Activated CD4-positive, alpha-beta memory T cell treated with anti-CD3 and anti-CD28 coated beads, Interleukin-2, amount 10 ng/mL, durations not matched to agents 7 days and 5 days (primary cell): ENCODE results near the gene DYSF. TPM values are rescaled to one million over a fixed set of nuclear protein-coding genes. Genes with fewer than 3 reads are reported as not detected.
A peak's percentile ranks its signal among the peaks of the same experiment; 100 is the strongest.

Experiments used
- CTCF ChIA-PET: fragments of 350-600 bp; sonication (Branson Sonifier 250); formaldehyde crosslinking; loops from one replicate; lab custom pipeline; 2021; ENCODE audit warnings: antibody characterized with exemption, inconsistent platforms; lab: Charles Lee
- POLR2A ChIA-PET: fragments of 350-600 bp; sonication (Branson Sonifier 250); formaldehyde crosslinking; loops from one replicate; lab custom pipeline; 2021; ENCODE audit warnings: antibody characterized with exemption; lab: Charles Lee
- DNase-seq: peaks from one replicate; pipeline ENCODE4 v3.0.0-alpha.2; 2020
- H3K27ac Mint-ChIP-seq: one replicate; pipeline ENCODE4 v1.8.0; 2021; ENCODE audit warnings: mild to moderate bottlenecking, mixed read lengths
- H3K27me3 Mint-ChIP-seq: one replicate; pipeline ENCODE4 v1.8.0; 2021; ENCODE audit warnings: mixed read lengths
- H3K36me3 Mint-ChIP-seq: one replicate; pipeline ENCODE4 v1.8.0; 2021; ENCODE audit warnings: low read depth, mixed read lengths
- H3K4me1 Mint-ChIP-seq: one replicate; pipeline ENCODE4 v1.8.0; 2021; ENCODE audit warnings: mixed read lengths
- H3K4me3 Mint-ChIP-seq: one replicate; pipeline ENCODE4 v1.8.0; 2021; ENCODE audit warnings: mild to moderate bottlenecking, mixed read lengths
- H3K9me3 Mint-ChIP-seq: one replicate; pipeline ENCODE4 v1.8.0; 2021; ENCODE audit warnings: mixed read lengths
- total RNA-seq, 2 experiments: library from RNA; stranded (reverse); gene quantifications; one replicate each; pipeline ENCODE4 v1.2.3, GENCODE V29; 2021

Gene DYSF
- total RNA-seq, 2 experiments from 2014 or later = not detected

DNA sequence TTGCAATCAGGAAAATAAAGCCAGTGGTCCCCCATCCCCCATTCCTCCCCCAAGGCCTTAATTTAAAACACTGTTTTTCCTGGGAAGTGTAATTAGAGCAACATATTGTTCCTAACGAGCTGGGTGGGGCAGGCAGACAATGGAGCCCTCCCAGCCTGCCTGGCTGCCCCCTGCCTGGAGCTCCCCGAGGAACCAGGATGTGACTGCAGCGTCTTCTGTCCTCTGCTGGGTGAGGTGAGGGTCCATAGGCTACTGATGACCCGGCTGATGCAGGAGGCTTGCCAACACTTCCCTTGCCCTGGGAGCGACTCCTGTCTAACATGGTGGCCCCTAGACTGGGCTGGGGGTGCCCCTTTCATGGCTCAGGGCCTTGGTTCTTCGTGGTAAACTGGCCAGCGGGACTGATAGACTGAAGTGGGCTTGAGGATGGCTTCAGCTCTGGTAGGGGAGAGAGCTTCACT is 152.4 kb downstream of the DYSF start:
- peaks cover 11% of the 10 kb centered on the region for H3K27me3 Mint-ChIP-seq
- CTCF ChIA-PET = no interaction called here
- POLR2A ChIA-PET = no interaction called here
- no peaks in the 10 kb centered on the region for H3K36me3 Mint-ChIP-seq
- no peak overlapping the region for H3K4me3 Mint-ChIP-seq
- no peak overlapping the region for H3K27ac Mint-ChIP-seq
- no peaks in the 10 kb centered on the region for H3K9me3 Mint-ChIP-seq
- H3K4me1 Mint-ChIP-seq = peaks cover 18% of the 10 kb centered on the region
- no peak for DNase-seq

DNA sequence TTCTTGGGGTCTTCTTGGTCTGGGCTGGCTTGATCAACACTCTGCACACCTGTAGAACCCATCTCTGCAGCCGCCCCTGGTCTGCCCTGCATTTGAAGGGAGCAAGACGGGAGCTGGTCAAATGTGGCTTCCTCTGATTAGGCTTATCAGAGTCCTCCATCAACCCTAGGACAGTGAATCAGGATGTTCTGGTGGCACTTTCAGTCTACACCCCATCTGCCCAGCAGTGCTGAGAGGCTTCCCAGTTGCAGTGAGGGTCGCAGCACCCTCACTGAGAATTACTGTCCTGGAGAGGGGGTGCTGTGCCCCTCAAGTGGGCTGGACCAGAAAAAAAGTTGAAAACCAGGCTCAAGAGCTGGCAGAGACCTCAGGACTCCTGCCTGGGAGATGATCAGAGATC is 152.9 kb downstream of the DYSF start:
- H3K27ac Mint-ChIP-seq = no peak overlapping the region
- no peaks in the 10 kb centered on the region for H3K36me3 Mint-ChIP-seq
- DNase-seq = no peak
- H3K4me1 Mint-ChIP-seq = peaks cover 18% of the 10 kb centered on the region
- H3K4me3 Mint-ChIP-seq = no peak overlapping the region
- CTCF ChIA-PET = no interaction called here
- H3K27me3 Mint-ChIP-seq = peaks cover 11% of the 10 kb centered on the region
- POLR2A ChIA-PET = no interaction called here
- no peaks in the 10 kb centered on the region for H3K9me3 Mint-ChIP-seq

DNA sequence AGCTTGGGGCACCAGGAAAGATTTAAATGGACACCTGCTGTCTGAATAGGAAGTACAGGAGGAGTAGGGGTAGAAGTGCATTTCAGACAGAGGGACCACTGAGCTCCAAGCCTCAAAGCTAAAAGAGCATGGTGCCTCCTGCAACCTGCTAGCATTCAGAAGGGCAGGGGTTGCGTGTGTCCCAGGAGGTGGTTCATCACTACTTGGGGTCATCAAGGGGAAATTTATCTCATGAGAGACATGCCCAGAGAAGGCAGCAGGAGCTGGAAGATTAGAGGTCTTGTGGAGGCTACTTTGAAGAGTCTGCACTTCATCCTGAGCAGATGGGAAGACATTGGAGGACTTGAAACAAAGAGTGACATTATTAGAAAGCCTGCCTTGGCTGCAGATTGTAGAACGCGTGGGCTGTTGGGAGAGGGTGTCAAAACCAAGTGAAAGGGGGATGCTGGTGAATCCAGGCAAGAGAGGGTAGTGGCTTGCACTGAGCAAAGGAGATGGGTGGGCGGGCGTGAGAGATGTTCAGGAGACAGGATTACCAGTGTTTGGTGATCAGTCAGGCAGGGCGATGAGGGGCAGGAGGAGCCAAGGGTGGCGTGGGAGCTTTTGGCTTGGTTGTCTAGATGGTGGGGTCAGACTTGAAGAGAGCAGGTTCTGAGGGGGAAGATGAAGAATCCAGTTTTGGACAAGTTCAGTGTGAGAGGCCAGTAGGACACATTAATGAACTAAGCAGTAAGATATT is 154.0 kb downstream of the DYSF start:
- ChIA-PET CTCF (no interaction called here), POLR2A (no interaction called here)
- Mint-ChIP-seq H3K27me3 (peaks cover 9% of the 10 kb centered on the region), H3K27ac (no peak overlapping the region), H3K9me3 (no peaks in the 10 kb centered on the region), H3K36me3 (no peaks in the 10 kb centered on the region), H3K4me3 (no peak overlapping the region), H3K4me1 (peaks cover 18% of the 10 kb centered on the region)
- DNase-seq = no peak

GRCh38 chr2:71608034-71608433 is 154.7 kb downstream of the DYSF start:
- CTCF ChIA-PET = no interaction called here
- H3K27ac Mint-ChIP-seq = no peak overlapping the region
- DNase-seq = no peak
- POLR2A ChIA-PET = no interaction called here
- no peaks in the 10 kb centered on the region for H3K36me3 Mint-ChIP-seq
- H3K9me3 Mint-ChIP-seq = no peaks in the 10 kb centered on the region
- H3K4me1 Mint-ChIP-seq = peaks cover 15% of the 10 kb centered on the region
- H3K4me3 Mint-ChIP-seq = no peak overlapping the region
- peaks cover 9% of the 10 kb centered on the region for H3K27me3 Mint-ChIP-seq

DNA sequence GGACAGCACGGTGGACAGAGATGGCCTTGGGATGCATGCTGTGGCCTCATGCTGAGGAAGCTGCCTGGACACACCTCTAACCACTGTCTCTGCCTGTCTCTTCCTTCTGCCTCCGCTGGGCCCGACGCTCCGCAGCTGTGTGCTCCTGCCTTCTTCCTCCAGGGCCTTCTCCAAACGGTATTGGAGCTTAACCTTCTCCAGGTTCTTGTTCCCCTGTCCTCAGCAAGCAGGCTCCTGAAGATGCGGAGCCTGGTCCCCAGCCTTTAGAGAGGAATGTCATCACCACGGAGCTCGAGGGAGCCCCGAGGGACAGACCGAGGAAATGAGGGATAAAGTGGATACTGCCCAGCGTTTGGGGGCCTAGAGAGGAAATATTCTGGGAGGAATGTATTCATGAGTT is 155.1 kb downstream of the DYSF start:
- DNase-seq = no peak
- no peak overlapping the region for H3K4me3 Mint-ChIP-seq
- no peak overlapping the region for H3K27ac Mint-ChIP-seq
- POLR2A ChIA-PET = no interaction called here
- peaks cover 11% of the 10 kb centered on the region for H3K4me1 Mint-ChIP-seq
- peaks cover 9% of the 10 kb centered on the region for H3K27me3 Mint-ChIP-seq
- no peaks in the 10 kb centered on the region for H3K36me3 Mint-ChIP-seq
- CTCF ChIA-PET = no interaction called here
- no peaks in the 10 kb centered on the region for H3K9me3 Mint-ChIP-seq

DNA sequence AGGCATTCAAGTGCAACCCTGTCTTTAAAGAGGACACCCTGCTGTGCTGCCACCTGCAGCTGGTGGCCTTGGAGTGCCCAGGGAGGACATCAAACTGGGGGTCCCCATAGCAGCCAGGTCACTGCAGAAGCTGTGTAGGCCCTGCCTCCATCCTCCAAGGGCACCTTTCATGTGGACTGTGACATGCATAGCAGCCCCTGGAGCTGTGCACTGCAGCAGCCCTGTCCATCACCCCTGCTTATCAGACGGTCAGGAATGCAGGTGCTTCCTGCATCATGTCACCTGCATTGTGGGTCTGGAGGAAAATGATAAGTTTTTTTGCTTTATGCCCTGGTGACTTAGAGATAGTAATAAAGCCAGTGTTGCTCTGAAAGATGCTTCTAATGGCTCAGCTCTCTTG is 155.7 kb downstream of the DYSF start:
- Mint-ChIP-seq H3K4me1 (peaks cover 9% of the 10 kb centered on the region), H3K4me3 (no peak overlapping the region), H3K36me3 (no peaks in the 10 kb centered on the region), H3K27ac (no peak overlapping the region), H3K27me3 (peaks cover 9% of the 10 kb centered on the region), H3K9me3 (no peaks in the 10 kb centered on the region)
- POLR2A ChIA-PET = no interaction called here
- DNase-seq = no peak
- CTCF ChIA-PET = interaction anchor here (0.8 kb wide), 1 partner anchor 541 kb away, joined by 3 read pairs; no protein-coding TSS in a partner anchor

DNA sequence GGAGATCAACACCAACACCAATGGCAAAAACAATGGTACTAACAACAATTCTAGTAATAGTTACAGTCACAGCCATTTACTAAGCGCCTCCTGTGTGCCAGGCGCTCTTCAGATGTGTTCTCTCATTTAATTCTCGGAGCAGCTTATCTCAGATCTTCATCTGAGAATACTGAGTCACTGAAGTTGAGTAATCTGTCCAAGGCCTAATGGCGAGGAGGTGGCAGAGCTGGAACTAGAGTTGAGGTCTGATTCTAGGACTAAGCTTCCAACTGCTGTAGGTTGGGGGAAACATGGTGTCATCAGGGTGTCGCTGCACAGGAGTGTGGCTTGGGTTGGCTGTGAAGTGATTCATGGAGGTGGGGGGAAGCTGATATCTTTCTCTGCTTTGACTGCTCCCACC is 156.1 kb downstream of the DYSF start:
- no peaks in the 10 kb centered on the region for H3K36me3 Mint-ChIP-seq
- peak; percentile 2 for DNase-seq
- no peaks in the 10 kb centered on the region for H3K9me3 Mint-ChIP-seq
- H3K4me1 Mint-ChIP-seq = peaks cover 8% of the 10 kb centered on the region
- no peak overlapping the region for H3K4me3 Mint-ChIP-seq
- H3K27ac Mint-ChIP-seq = no peak overlapping the region
- ChIA-PET POLR2A (no interaction called here), CTCF (interaction anchor here (0.8 to 1.4 kb wide), 2 partner anchors 188 to 541 kb away, joined by 3 read pairs; no protein-coding TSS in a partner anchor)
- H3K27me3 Mint-ChIP-seq = peaks cover 9% of the 10 kb centered on the region

GRCh38 chr2:71609958-71610357 is 156.6 kb downstream of the DYSF start:
- no peak for DNase-seq
- Mint-ChIP-seq H3K36me3 (no peaks in the 10 kb centered on the region), H3K4me3 (no peak overlapping the region), H3K27me3 (peaks cover 5% of the 10 kb centered on the region), H3K27ac (no peak overlapping the region), H3K4me1 (peaks cover 3% of the 10 kb centered on the region), H3K9me3 (no peaks in the 10 kb centered on the region)
- ChIA-PET POLR2A (no interaction called here), CTCF (interaction anchor here (1.4 kb wide), 1 partner anchor 188 kb away, joined by 3 read pairs; no protein-coding TSS in a partner anchor)

DNA sequence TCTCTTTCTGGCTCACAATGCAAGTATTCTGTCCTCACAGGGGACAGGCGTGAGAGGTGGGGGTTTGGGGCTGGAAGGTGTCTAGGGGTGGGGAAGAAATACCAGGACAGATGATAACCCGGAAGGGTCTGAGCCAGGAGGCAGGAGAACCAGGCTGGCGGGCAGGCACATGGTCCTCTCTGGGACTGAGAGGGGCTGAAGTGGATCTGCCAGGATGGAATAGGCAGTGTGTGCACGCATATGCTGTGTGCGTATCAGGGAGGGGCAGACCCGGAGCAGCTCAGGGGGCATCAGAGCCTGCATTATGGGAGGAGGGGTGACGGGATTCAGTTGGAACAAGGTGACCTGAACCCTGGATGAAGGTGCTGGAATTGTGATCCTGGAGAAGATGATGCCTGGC is 157.3 kb downstream of the DYSF start:
- peaks cover 3% of the 10 kb centered on the region for H3K27me3 Mint-ChIP-seq
- H3K36me3 Mint-ChIP-seq = no peaks in the 10 kb centered on the region
- H3K9me3 Mint-ChIP-seq = no peaks in the 10 kb centered on the region
- CTCF ChIA-PET = interaction anchor here (1.4 kb wide), 1 partner anchor 187 kb away, joined by 3 read pairs; no protein-coding TSS in a partner anchor
- H3K27ac Mint-ChIP-seq = no peak overlapping the region
- no peak overlapping the region for H3K4me3 Mint-ChIP-seq
- no peaks in the 10 kb centered on the region for H3K4me1 Mint-ChIP-seq
- peak; percentile 13 for DNase-seq
- POLR2A ChIA-PET = no interaction called here

GRCh38 chr2:71611247-71611646 is 157.9 kb downstream of the DYSF start:
- no peaks in the 10 kb centered on the region for H3K4me1 Mint-ChIP-seq
- H3K27ac Mint-ChIP-seq = no peak overlapping the region
- H3K36me3 Mint-ChIP-seq = no peaks in the 10 kb centered on the region
- no peaks in the 10 kb centered on the region for H3K9me3 Mint-ChIP-seq
- POLR2A ChIA-PET = no interaction called here
- CTCF ChIA-PET = no interaction called here
- DNase-seq = peak; percentile 6
- H3K27me3 Mint-ChIP-seq = peaks cover 3% of the 10 kb centered on the region
- H3K4me3 Mint-ChIP-seq = no peak overlapping the region

DNA sequence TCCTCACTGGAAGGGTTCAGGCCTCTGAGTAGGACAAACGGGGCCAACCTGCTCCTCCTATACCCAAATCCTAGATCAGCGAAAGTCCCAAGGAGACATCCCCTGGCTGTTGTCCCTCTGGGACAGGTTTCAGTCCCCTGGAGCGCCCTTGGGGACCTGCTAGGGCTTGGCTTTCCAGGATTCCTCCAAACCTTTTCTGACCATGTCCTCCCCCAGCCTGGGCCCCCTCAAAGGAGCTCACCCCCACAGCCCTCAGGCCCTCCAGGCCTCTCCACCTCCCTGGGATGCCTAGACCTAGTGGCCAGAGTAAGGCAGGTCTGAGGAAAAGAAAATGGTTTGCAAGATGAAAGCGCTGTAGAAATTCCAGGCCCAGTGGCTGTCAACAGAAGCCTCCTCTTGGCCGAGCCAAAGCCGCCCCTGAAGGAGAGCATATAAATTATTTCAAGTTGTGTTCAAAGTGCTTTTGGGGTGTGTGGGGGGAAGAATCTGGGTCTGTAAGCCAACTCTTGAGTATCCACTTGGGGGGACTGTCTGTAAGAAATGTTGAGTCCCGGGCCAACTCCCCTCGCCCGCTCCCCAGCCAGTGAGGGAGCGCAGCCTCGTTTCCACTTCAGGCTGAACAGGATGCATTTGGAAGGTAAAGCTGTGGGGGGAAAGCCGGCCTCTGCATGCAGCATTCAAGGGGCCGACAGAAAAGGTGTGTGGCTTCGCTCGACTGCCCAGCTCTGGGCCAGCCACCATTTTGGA is 158.6 kb downstream of the DYSF start:
- ChIA-PET POLR2A (no interaction called here), CTCF (interaction anchor here (0.6 kb wide), 1 partner anchor 104 kb away, joined by 5 read pairs; no protein-coding TSS in a partner anchor)
- Mint-ChIP-seq H3K4me1 (no peaks in the 10 kb centered on the region), H3K27me3 (peaks cover 3% of the 10 kb centered on the region), H3K27ac (no peak overlapping the region), H3K9me3 (no peaks in the 10 kb centered on the region), H3K36me3 (no peaks in the 10 kb centered on the region), H3K4me3 (no peak overlapping the region)
- DNase-seq = peak; percentile 7

GRCh38 chr2:71612581-71613402 is 159.4 kb downstream of the DYSF start:
- ChIA-PET CTCF (no interaction called here), POLR2A (no interaction called here)
- H3K9me3 Mint-ChIP-seq = no peaks in the 10 kb centered on the region
- no peaks in the 10 kb centered on the region for H3K27me3 Mint-ChIP-seq
- H3K36me3 Mint-ChIP-seq = no peaks in the 10 kb centered on the region
- DNase-seq = peak; percentile 14
- no peak overlapping the region for H3K27ac Mint-ChIP-seq
- H3K4me1 Mint-ChIP-seq = no peaks in the 10 kb centered on the region
- no peak overlapping the region for H3K4me3 Mint-ChIP-seq
